CD4-positive, alpha-beta T cell (primary cell): Measurements from ENCODE around the gene PLEKHH3. TPM values are rescaled to one million over a fixed set of nuclear protein-coding genes. Genes with fewer than 3 reads are reported as not detected.

Source experiments
- ATAC-seq: fragments of 200-7000 bp; cut with Tn5 transposase; one replicate; pipeline ENCODE4 v1.10.0; 2022; ENCODE audit warnings: mild to moderate bottlenecking; ENCODE audit not compliant: poor library complexity
- CTCF ChIA-PET: fragments of 350-600 bp; sonication (Branson Sonifier 250); formaldehyde crosslinking; loops from one replicate; lab custom pipeline; 2021; ENCODE audit warnings: antibody characterized with exemption, inconsistent platforms; lab: Charles Lee
- POLR2A ChIA-PET: fragments of 350-600 bp; sonication (Branson Sonifier 250); formaldehyde crosslinking; loops from one replicate; lab custom pipeline; 2021; ENCODE audit warnings: antibody characterized with exemption, inconsistent platforms; lab: Charles Lee
- DNase-seq, 14 experiments: peaks; one replicate each; pipeline ENCODE4 v3.0.0-alpha.2; 2013 to 2020; ENCODE audit warnings: mixed read lengths in 2 of 14
- H3K27ac ChIP-seq, 2 donors: one replicate each; pipeline versions ENCODE4 v1.5.1 to v1.7.0; 2013; ENCODE audit warnings: low read length in 2 of 2, low read depth in 1 of 2, mild to moderate bottlenecking in 1 of 2
- H3K27me3 ChIP-seq, 2 experiments: 1 replicate in 1 of 2; 2 replicates in 1 of 2; pipeline versions ENCODE4 v1.6.1 to v1.7.0; 2013; ENCODE audit warnings: low read length in 2 of 2, control low read depth in 1 of 2, mild to moderate bottlenecking in 1 of 2, moderate library complexity in 1 of 2; ENCODE audit not compliant: insufficient read depth in 2 of 2, control insufficient read depth in 1 of 2
- H3K36me3 ChIP-seq: one replicate; pipeline ENCODE4 v1.6.1; 2013; ENCODE audit warnings: low read length, control low read depth; ENCODE audit not compliant: insufficient read depth
- H3K4me1 ChIP-seq: one replicate; pipeline ENCODE4 v1.6.1; 2013; ENCODE audit warnings: low read length, control low read depth; ENCODE audit not compliant: insufficient read depth
- H3K4me3 ChIP-seq: one replicate; pipeline ENCODE4 v1.5.1; 2013; ENCODE audit warnings: mild to moderate bottlenecking, low read length, moderate library complexity
- H3K9me3 ChIP-seq, 2 experiments: 1 replicate in 1 of 2; 2 replicates in 1 of 2; pipeline versions ENCODE4 v1.6.1 to v1.7.0; 2013; ENCODE audit warnings: low read length in 2 of 2, mild to moderate bottlenecking in 2 of 2, control low read depth in 1 of 2, moderate library complexity in 1 of 2; ENCODE audit not compliant: control insufficient read depth in 1 of 2, insufficient read depth in 1 of 2
- H3K27ac Mint-ChIP-seq: one replicate; pipeline ENCODE4 v1.8.0; 2020; ENCODE audit warnings: mixed read lengths
- H3K27me3 Mint-ChIP-seq: one replicate; pipeline ENCODE4 v1.8.0; 2021; ENCODE audit warnings: mixed read lengths
- H3K36me3 Mint-ChIP-seq: one replicate; pipeline ENCODE4 v1.8.0; 2021; ENCODE audit warnings: low read depth, mixed read lengths
- H3K4me1 Mint-ChIP-seq: one replicate; pipeline ENCODE4 v1.8.0; 2021; ENCODE audit warnings: low read depth, mixed read lengths
- H3K4me3 Mint-ChIP-seq: one replicate; pipeline ENCODE4 v1.8.0; 2020; ENCODE audit warnings: mild to moderate bottlenecking, mixed read lengths
- H3K9me3 Mint-ChIP-seq: one replicate; pipeline ENCODE4 v1.8.0; 2020; ENCODE audit warnings: mixed read lengths
- intact Hi-C, 2 experiments: fragments of 100-400 bp; cut with DNase I in 1 of 2; cut with micrococcal nuclease in 1 of 2; formaldehyde crosslinking; loops; one replicate each; pipeline versions ENCODE4 v1.15.1 to v1.9.0; 2023 to 2025; cut with DNase I, micrococcal nuclease
- total RNA-seq, 174 experiments: library from RNA in 2 of 174; stranded (reverse) in 2 of 174; gene quantifications; one replicate each; pipeline ENCODE4 v1.2.3 and lab custom pipeline; 2021 to 2026
- TF ChIP-seq, protein P1 (sequence below): fragments of 200-600 bp; IDR thresholded peaks from one replicate; pipeline ENCODE4 v1.8.0; 2022; ENCODE audit warnings: antibody characterized with exemption, mild to moderate bottlenecking

PLEKHH3 gene
- total RNA-seq, 2 experiments from 2014 or later: 0.60 to 1.1 TPM

DNA sequence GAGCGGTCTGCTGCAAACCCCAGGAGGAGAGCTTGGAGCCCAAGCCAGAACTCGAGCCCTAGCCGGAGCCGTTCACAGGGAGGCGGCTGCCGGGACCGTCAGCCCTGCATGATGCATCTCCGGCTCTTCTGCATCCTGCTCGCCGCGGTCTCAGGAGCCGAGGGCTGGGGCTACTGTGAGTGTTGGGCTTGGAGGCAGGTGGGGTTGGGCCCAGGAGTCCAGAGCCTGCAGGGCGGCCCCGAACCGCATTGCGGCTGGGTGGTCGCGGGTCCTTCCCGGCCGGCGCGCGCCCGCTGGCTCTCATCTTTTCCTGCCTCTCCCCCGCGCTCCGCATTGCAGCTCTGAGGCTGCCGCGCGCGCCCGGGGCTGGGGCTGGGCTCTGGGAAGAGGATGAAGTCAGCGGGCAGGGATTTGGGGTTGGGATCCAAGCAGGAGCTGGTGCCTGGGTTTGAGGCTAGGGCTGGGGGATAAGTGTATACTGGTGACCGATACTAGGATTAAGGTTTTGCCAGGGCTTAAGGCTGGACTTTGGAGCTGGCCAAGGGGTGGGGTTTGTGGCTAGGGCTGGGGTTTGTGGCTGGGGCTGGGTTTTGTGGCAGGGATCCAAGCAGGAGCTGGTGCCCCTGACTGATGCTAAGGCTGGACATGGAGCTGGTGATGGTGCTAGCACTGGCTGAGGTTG lies 6.1 kb upstream of the PLEKHH3 start:
- peaks cover 0 to 6% of the 10 kb centered on the region in 2 experiments for H3K9me3 ChIP-seq
- Mint-ChIP-seq H3K4me1 (peaks cover 55% of the 10 kb centered on the region), H3K27me3 (peaks cover 51% of the 10 kb centered on the region), H3K27ac (no peak overlapping the region), H3K36me3 (no peaks in the 10 kb centered on the region), H3K4me3 (peak overlapping the region; percentile 78), H3K9me3 (no peaks in the 10 kb centered on the region)
- intact Hi-C loops: loop anchor here in 1 of 2 experiments (5.0 kb wide), 1 partner anchor 59 kb away; no protein-coding TSS in a partner anchor
- DNase-seq: peak in 4 of 14 experiments; percentile 47 to 57 (median 52)
- peak; percentile 19 for ATAC-seq
- H3K4me3 ChIP-seq: peak overlapping the region; percentile 47
- no peak overlapping the region for H3K27ac ChIP-seq
- POLR2A ChIA-PET: interaction anchor here (0.7 to 1.4 kb wide), 5 partner anchors 11 to 78 kb away, joined by 3 to 6 read pairs (median 4); partner anchors contain the start of genes RAMP2, RETREG3 and TUBG1
- peaks cover 55% of the 10 kb centered on the region for H3K4me1 ChIP-seq
- peaks cover 31% of the 10 kb centered on the region in 2 experiments for H3K27me3 ChIP-seq
- CTCF ChIA-PET: interaction anchor here (1.0 to 2.0 kb wide), 2 partner anchors 9 to 105 kb away, joined by 3 to 10 read pairs; partner anchors contain the start of gene PSMC3IP
- H3K36me3 ChIP-seq: no peaks in the 10 kb centered on the region
- TF ChIP-seq, protein P1, sequence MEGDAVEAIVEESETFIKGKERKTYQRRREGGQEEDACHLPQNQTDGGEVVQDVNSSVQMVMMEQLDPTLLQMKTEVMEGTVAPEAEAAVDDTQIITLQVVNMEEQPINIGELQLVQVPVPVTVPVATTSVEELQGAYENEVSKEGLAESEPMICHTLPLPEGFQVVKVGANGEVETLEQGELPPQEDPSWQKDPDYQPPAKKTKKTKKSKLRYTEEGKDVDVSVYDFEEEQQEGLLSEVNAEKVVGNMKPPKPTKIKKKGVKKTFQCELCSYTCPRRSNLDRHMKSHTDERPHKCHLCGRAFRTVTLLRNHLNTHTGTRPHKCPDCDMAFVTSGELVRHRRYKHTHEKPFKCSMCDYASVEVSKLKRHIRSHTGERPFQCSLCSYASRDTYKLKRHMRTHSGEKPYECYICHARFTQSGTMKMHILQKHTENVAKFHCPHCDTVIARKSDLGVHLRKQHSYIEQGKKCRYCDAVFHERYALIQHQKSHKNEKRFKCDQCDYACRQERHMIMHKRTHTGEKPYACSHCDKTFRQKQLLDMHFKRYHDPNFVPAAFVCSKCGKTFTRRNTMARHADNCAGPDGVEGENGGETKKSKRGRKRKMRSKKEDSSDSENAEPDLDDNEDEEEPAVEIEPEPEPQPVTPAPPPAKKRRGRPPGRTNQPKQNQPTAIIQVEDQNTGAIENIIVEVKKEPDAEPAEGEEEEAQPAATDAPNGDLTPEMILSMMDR: no peak

DNA sequence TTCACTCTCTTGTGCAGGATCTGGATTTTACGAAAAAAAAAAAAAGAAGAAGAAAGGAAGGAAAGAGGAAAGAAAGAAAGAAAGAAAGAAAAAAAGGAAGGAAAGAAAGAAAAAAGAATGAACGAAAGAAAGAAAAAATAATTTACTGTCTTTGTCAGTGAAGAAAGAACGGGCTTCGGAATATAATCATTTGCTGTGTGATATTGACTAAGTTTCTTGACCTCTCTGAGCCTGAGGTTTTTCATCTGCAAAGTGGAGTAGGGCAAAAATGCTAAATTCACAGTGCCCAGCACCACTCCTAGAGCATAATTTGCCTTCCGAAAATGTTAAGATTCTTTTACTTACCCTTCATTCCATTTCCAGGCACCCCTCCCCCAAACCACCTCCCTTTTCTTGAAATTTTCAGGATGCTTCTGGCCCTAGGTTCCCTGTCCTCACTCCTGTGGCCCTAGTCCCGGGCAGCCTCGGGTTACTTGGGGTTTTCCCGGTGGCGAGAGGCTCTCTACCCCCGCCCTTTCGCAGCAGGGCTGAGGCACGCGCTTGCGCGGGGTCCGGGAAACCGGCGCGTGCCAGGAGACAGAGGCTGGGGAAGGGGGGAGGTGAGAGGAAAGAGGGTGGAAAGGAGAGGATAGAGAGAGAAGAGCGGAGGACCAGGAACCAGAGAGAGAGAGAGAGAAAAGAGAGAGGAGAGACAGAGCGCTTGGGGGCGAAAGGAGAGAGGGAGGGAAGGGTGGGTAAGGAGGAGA lies 5.4 kb upstream of the PLEKHH3 start, which contains the start of gene CNTNAP1:
Gene CNTNAP1 (plus strand): TSS at position 556 of the 746 bp plus-strand sequence. CDS start 299 bp downstream, outside the sequence.
- H3K9me3 Mint-ChIP-seq: no peaks in the 10 kb centered on the region
- CTCF ChIA-PET: interaction anchor here (1.0 to 2.0 kb wide), 2 partner anchors 8 to 104 kb away, joined by 3 to 10 read pairs; partner anchors contain the start of gene PSMC3IP
- H3K27ac Mint-ChIP-seq: peak within 1 kb of the TSS; percentile 24
- H3K4me1 Mint-ChIP-seq: peaks cover 60% of the 10 kb centered on the region
- intact Hi-C loops: loop anchor here in 1 of 2 experiments (5.0 kb wide), 1 partner anchor 60 kb away; no protein-coding TSS in a partner anchor
- no peak within 1 kb of the TSS for H3K27ac ChIP-seq
- peak within 1 kb of the TSS; percentile 78 for H3K4me3 Mint-ChIP-seq
- ATAC-seq (no peak), DNase-seq (peak in 2 of 14 experiments; percentile 55 to 60)
- POLR2A ChIA-PET: interaction anchor here (0.8 to 1.3 kb wide), 2 partner anchors 26 to 73 kb away, joined by 3 to 5 read pairs; partner anchors contain the start of genes RETREG3 and TUBG1
- H3K36me3 Mint-ChIP-seq: no peaks in the 10 kb centered on the region
- H3K27me3 Mint-ChIP-seq: peaks cover 56% of the 10 kb centered on the region
- H3K4me3 ChIP-seq: peak within 1 kb of the TSS; percentile 47
- peaks cover 62% of the 10 kb centered on the region for H3K4me1 ChIP-seq
- peaks cover 0 to 6% of the 10 kb centered on the region in 2 experiments for H3K9me3 ChIP-seq
- peaks cover 31% of the 10 kb centered on the region in 2 experiments for H3K27me3 ChIP-seq
- TF ChIP-seq, protein P1: no peak
- no peaks in the 10 kb centered on the region for H3K36me3 ChIP-seq

DNA sequence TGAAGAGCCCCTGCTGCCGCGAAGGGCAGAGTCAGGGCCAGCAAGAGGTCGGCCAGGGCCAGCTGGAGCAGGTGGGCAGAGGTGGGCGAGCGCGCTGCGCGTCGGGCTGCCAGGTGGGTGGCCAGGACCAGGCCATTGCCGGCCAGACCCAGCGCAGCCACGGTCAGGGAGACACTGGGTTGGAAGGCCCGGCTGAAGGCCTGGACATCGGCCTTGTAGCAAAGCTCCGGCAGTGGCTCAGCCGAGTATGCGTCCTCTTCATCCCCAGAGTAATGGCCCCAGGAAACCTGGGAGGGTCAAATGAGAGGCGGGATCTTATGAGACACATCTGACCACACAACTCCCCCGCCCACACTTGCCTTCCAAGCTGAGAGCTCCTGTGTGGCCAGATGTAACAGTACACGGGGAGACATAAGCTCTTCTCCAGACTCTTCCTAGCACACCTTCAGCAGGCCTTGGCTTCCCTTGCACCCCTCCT lies 3.6 kb upstream of the PLEKHH3 start:
- DNase-seq: no peak
- ChIA-PET CTCF (interaction anchor here (0.7 to 2.8 kb wide), 3 partner anchors 10 to 102 kb away, joined by 3 to 24 read pairs (median 6); partner anchors contain the start of gene PSMC3IP), POLR2A (interaction anchor here (0.6 to 4.3 kb wide), 6 partner anchors 10 to 570 kb away, joined by 3 to 22 read pairs (median 5); partner anchors contain the start of genes PSMC3IP, RETREG3 and TUBG1)
- peak overlapping the region; percentile 66 for H3K27ac Mint-ChIP-seq
- TF ChIP-seq, protein P1: no peak
- no peaks in the 10 kb centered on the region for H3K36me3 Mint-ChIP-seq
- Histone ChIP-seq H3K9me3 (peaks cover 0 to 19% of the 10 kb centered on the region in 2 experiments), H3K27ac (no peak overlapping the region), H3K36me3 (no peaks in the 10 kb centered on the region), H3K4me1 (peaks cover 78% of the 10 kb centered on the region), H3K27me3 (peaks cover 44 to 45% of the 10 kb centered on the region in 2 experiments), H3K4me3 (peak overlapping the region; percentile 49)
- H3K9me3 Mint-ChIP-seq: no peaks in the 10 kb centered on the region
- H3K4me1 Mint-ChIP-seq: peaks cover 64% of the 10 kb centered on the region
- no peak for ATAC-seq
- intact Hi-C loops: loop anchor here in 1 of 2 experiments (5.0 kb wide), 1 partner anchor 62 kb away; no protein-coding TSS in a partner anchor
- H3K4me3 Mint-ChIP-seq: peak overlapping the region; percentile 76
- H3K27me3 Mint-ChIP-seq: peaks cover 60% of the 10 kb centered on the region
